SK-N-MC (cell line): ENCODE data around the gene ORM1.

ENCODE experiments used
- EZH2 ChIP-seq: fragments of 200-600 bp; sonication (generic); IDR thresholded peaks from one replicate; pipeline ENCODE4 v1.6.1; 2017; ENCODE audit warnings: antibody characterized with exemption
- POLR2AphosphoS5 ChIP-seq: IDR thresholded peaks from 2 replicates; pipeline ENCODE4 v1.6.1; 2012; ENCODE audit warnings: mild to moderate bottlenecking, low read depth, low read length, borderline replicate concordance

DNA sequence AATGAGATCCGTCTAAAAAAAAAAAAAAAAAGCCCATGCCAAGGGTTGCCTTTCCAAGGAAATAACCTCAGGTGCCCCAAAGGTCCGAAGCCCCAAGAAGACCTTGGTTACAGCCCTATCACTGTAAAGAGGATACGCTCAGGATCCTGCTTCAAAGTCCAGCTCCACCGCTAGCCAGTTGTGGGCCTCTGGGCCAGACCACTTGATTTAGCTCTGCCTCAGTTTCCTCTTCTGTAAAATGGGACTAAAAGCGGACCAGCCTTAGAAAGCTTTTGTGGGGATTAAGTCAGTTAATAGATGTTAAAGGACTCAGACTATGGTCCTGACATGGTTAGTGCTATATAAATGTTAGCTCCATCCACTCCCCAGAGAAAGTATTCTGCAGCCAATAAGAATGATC, 48.7 kb upstream of the ORM1 start:
- TF ChIP-seq EZH2 (no peak), POLR2AphosphoS5 (no peak)
